ENCODE measurements around the gene CFL2.

DNA sequence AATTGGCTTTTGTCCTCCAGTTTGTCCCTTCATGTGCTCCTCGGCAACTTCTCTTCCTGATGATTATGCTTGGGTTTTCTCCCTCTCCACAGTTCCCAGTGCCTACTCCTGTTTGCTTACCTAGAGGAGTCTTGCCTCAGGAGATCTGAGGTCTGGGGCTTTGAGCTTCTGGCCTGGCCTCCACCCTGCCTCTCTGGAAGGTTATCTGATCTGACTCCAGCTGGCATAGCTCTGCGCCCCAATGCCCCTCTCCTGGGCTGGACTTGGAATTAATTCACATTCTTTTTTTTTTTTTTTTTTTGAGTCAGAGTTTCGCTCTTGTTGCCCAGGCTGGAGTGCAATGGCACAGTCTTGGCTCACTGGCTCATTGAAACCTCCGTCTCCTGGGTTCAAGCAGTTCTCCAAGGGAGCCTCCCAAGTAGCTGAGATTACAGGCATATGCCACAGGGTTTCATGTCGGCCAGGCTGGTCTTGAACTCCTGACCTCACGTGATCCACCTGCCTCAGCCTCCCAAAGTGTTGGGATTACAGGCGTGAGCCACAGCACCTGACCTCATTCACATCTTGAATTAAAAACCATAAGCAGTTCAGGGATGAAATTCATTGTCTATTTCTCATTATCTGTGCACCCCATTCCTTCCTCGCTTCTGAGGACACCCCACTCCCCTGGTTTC, 33.5 kb downstream of the CFL2 start:
- TF ChIP-seq, protein P1, sequence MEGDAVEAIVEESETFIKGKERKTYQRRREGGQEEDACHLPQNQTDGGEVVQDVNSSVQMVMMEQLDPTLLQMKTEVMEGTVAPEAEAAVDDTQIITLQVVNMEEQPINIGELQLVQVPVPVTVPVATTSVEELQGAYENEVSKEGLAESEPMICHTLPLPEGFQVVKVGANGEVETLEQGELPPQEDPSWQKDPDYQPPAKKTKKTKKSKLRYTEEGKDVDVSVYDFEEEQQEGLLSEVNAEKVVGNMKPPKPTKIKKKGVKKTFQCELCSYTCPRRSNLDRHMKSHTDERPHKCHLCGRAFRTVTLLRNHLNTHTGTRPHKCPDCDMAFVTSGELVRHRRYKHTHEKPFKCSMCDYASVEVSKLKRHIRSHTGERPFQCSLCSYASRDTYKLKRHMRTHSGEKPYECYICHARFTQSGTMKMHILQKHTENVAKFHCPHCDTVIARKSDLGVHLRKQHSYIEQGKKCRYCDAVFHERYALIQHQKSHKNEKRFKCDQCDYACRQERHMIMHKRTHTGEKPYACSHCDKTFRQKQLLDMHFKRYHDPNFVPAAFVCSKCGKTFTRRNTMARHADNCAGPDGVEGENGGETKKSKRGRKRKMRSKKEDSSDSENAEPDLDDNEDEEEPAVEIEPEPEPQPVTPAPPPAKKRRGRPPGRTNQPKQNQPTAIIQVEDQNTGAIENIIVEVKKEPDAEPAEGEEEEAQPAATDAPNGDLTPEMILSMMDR (IDR thresholded peaks at IDR 0.05): no peak
- TF ChIP-seq POLR2A (IDR thresholded peaks at IDR 0.05): no peak

Measured in testis (tissue), 2 donors.